MCF 10A (cell line): ENCODE results near the gene ZNF362. TPM values are rescaled to one million over a fixed set of nuclear protein-coding genes. Genes with fewer than 3 reads are reported as not detected.

Experiments
- BruUV-seq: library from RNA; stranded (reverse); fragments of 400-500 nt; replicated peaks from 2 replicates; lab custom pipeline; 2021; lab: Mats Ljungman, UMichigan
- CTCF ChIA-PET: fragments of 300-600 bp; sonication (Branson Sonifier 250); formaldehyde crosslinking; extraction: SDS; loops from one replicate; lab custom pipeline; 2021; ENCODE audit warnings: antibody characterized with exemption, inconsistent platforms; lab: Yijun Ruan, JAX
- POLR2A ChIA-PET: fragments of 300-600, 350-650 bp; sonication (Branson Sonifier 250); formaldehyde crosslinking; extraction: SDS; loops from one replicate; lab custom pipeline; 2020; ENCODE audit warnings: antibody characterized with exemption, inconsistent platforms; lab: Yijun Ruan, JAX
- DNase-seq: peaks from one replicate; pipeline ENCODE4 v3.0.0-alpha.2; 2018; ENCODE audit not compliant: unreplicated experiment
- H3K27ac Mint-ChIP-seq: one replicate; pipeline ENCODE4 v1.8.0; 2022; ENCODE audit warnings: mild to moderate bottlenecking, low read depth, mixed read lengths; ENCODE audit not compliant: unreplicated experiment
- H3K27me3 Mint-ChIP-seq: one replicate; pipeline ENCODE4 v1.8.0; 2022; ENCODE audit warnings: mixed read lengths; ENCODE audit not compliant: insufficient read depth, unreplicated experiment
- H3K36me3 Mint-ChIP-seq: one replicate; pipeline ENCODE4 v1.8.0; 2022; ENCODE audit warnings: mild to moderate bottlenecking, moderate library complexity, mixed read lengths; ENCODE audit not compliant: insufficient read depth, unreplicated experiment
- H3K4me1 Mint-ChIP-seq: one replicate; pipeline ENCODE4 v1.8.0; 2022; ENCODE audit warnings: mixed read lengths; ENCODE audit not compliant: insufficient read depth, unreplicated experiment
- H3K4me3 Mint-ChIP-seq: one replicate; pipeline ENCODE4 v1.8.0; 2022; ENCODE audit warnings: mild to moderate bottlenecking, moderate library complexity, mixed read lengths; ENCODE audit not compliant: unreplicated experiment
- H3K9me3 Mint-ChIP-seq: one replicate; pipeline ENCODE4 v1.8.0; 2022; ENCODE audit warnings: mixed read lengths; ENCODE audit not compliant: unreplicated experiment
- CTCF ChIP-seq: fragments of 200-600 bp; IDR thresholded peaks from one replicate; pipeline ENCODE4 v1.8.0; 2022; ENCODE audit warnings: antibody characterized with exemption, mild to moderate bottlenecking; ENCODE audit not compliant: unreplicated experiment
- intact Hi-C: fragments of 100-400 bp; cut with micrococcal nuclease; formaldehyde crosslinking; loops from 2 replicates; pipeline ENCODE4 v1.14.1; 2022
- total RNA-seq: library from RNA; stranded (reverse); gene quantifications from 2 replicates; pipeline ENCODE4 v1.2.3, GENCODE V29; 2022

ZNF362 gene
- total RNA-seq, 1 experiment from 2014 or later, result 15.8 TPM

- CTCF ChIA-PET, result interaction anchor here (0.7 to 1.3 kb wide), 8 partner anchors 10 to 1498 kb away, joined by 3 to 6 read pairs (median 3); no protein-coding TSS in a partner anchor
These were observed 1.8 kb downstream of the ZNF362 start for GRCh38 chr1:33257772-33258712.

GRCh38 chr1:33258788-33259274, 2.5 kb downstream of the ZNF362 start:
- Mint-ChIP-seq H3K9me3 (no peaks in the 10 kb centered on the region), H3K27ac (no peak overlapping the region), H3K36me3 (no peaks in the 10 kb centered on the region), H3K4me1 (peaks cover 19% of the 10 kb centered on the region), H3K4me3 (peak overlapping the region; percentile 93), H3K27me3 (no peaks in the 10 kb centered on the region)
- no TSS peak for BruUV-seq
- intact Hi-C loops, result no loop called here
- DNase-seq, result no peak
- POLR2A ChIA-PET, result no interaction called here
- CTCF ChIA-PET, result no interaction called here
- no peak for TF ChIP-seq CTCF

More at GRCh38 chr1:33257772-33258712, 1.8 kb downstream of the ZNF362 start:
- TF ChIP-seq CTCF, result no peak
- H3K4me1 Mint-ChIP-seq, result peaks cover 19% of the 10 kb centered on the region
- no peaks in the 10 kb centered on the region for H3K27me3 Mint-ChIP-seq
- peak overlapping the region; percentile 93 for H3K4me3 Mint-ChIP-seq
- H3K36me3 Mint-ChIP-seq, result no peaks in the 10 kb centered on the region
- intact Hi-C loops, result loop anchor here (2.0 kb wide), 1 partner anchor 37 kb away; no protein-coding TSS in a partner anchor
- no TSS peak for BruUV-seq
- H3K9me3 Mint-ChIP-seq, result no peaks in the 10 kb centered on the region
- POLR2A ChIA-PET, result interaction anchor here (0.6 to 1.6 kb wide), 5 partner anchors 37 to 172 kb away, joined by 3 to 6 read pairs (median 3); no protein-coding TSS in a partner anchor
- peak overlapping the region; percentile 95 for H3K27ac Mint-ChIP-seq
- no peak for DNase-seq

- Mint-ChIP-seq H3K27me3 (no peaks in the 10 kb centered on the region), H3K9me3 (no peaks in the 10 kb centered on the region), H3K36me3 (no peaks in the 10 kb centered on the region), H3K27ac (no peak overlapping the region), H3K4me3 (no peak overlapping the region), H3K4me1 (peaks cover 19% of the 10 kb centered on the region)
- CTCF ChIA-PET, result interaction anchor here (1.0 kb wide), 1 partner anchor 40 kb away, joined by 3 read pairs; no protein-coding TSS in a partner anchor
- BruUV-seq, result no TSS peak
- DNase-seq, result no peak
- TF ChIP-seq CTCF, result no peak
- intact Hi-C loops, result no loop called here
- POLR2A ChIA-PET, result interaction anchor here (0.6 kb wide), 1 partner anchor 10 kb away, joined by 3 read pairs; no protein-coding TSS in a partner anchor
These were observed 3.6 kb downstream of the ZNF362 start for GRCh38 chr1:33259879-33260278.

GRCh38 chr1:33260439-33260838, 4.1 kb downstream of the ZNF362 start:
- TF ChIP-seq CTCF, result no peak
- BruUV-seq, result no TSS peak
- DNase-seq, result no peak
- Mint-ChIP-seq H3K9me3 (no peaks in the 10 kb centered on the region), H3K27ac (no peak overlapping the region), H3K4me1 (peaks cover 19% of the 10 kb centered on the region), H3K4me3 (no peak overlapping the region), H3K27me3 (no peaks in the 10 kb centered on the region), H3K36me3 (no peaks in the 10 kb centered on the region)
- ChIA-PET CTCF (interaction anchor here (1.0 kb wide), 1 partner anchor 40 kb away, joined by 3 read pairs; no protein-coding TSS in a partner anchor), POLR2A (interaction anchor here (0.6 to 1.0 kb wide), 2 partner anchors 8 to 33 kb away, joined by 3 read pairs; no protein-coding TSS in a partner anchor)
- intact Hi-C loops, result no loop called here
